Hepatocyte (in vitro differentiated cells): ENCODE measurements around the gene MVB12B.

ENCODE experiments used
- EZH2 ChIP-seq: fragments of 200-600 bp; sonication (generic); IDR thresholded peaks from 2 replicates; pipeline ENCODE4 v1.6.1; 2016; ENCODE audit warnings: antibody characterized with exemption, mild to moderate bottlenecking, borderline replicate concordance
- EZH2phosphoT487 ChIP-seq: fragments of 200-600 bp; sonication (generic); IDR thresholded peaks from one replicate; pipeline ENCODE4 v1.6.1; 2018; ENCODE audit warnings: antibody characterized with exemption, mild to moderate bottlenecking, low read depth, moderate library complexity; ENCODE audit not compliant: unreplicated experiment, severe bottlenecking
- TF ChIP-seq, protein P1 (sequence below): fragments of 200-600 bp; sonication (generic); IDR thresholded peaks from 2 replicates; pipeline ENCODE4 v1.5.1; 2016; ENCODE audit warnings: antibody characterized with exemption, mild to moderate bottlenecking; ENCODE audit not compliant: poor library complexity

DNA sequence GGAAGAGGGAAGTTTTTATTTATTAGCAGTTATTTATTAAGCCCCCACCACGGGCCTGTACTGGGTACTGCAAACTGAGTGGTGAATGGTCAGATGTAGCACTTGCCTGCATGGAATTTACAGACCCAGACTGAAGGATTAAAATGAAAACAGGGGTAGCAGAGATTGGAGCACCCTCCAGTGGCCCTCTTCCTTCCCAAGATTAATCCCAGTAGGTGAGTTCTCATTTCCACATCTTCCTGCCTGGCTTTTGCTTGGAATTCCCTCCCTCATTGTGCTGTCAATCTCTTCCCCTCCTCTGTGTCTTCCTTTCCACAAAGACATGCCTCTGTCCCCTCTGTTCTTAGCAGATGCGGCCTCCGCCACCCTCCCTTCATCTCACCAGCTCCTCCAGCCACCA lies 39.2 kb downstream of the MVB12B start:
- TF ChIP-seq, protein P1, sequence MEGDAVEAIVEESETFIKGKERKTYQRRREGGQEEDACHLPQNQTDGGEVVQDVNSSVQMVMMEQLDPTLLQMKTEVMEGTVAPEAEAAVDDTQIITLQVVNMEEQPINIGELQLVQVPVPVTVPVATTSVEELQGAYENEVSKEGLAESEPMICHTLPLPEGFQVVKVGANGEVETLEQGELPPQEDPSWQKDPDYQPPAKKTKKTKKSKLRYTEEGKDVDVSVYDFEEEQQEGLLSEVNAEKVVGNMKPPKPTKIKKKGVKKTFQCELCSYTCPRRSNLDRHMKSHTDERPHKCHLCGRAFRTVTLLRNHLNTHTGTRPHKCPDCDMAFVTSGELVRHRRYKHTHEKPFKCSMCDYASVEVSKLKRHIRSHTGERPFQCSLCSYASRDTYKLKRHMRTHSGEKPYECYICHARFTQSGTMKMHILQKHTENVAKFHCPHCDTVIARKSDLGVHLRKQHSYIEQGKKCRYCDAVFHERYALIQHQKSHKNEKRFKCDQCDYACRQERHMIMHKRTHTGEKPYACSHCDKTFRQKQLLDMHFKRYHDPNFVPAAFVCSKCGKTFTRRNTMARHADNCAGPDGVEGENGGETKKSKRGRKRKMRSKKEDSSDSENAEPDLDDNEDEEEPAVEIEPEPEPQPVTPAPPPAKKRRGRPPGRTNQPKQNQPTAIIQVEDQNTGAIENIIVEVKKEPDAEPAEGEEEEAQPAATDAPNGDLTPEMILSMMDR = no peak
- TF ChIP-seq EZH2phosphoT487 = no peak
- TF ChIP-seq EZH2 = no peak
